Measurements from ENCODE around the gene DHX30.
"Not testable (repeated sequence)": the region's sequence is repeated elsewhere in the genome, so short reads cannot be mapped to it uniquely, and the experiment has no call there.

The DHX30 gene

GRCh38 chr3:47804577-47804976 lies 1.6 kb downstream of the DHX30 start:
- no peak for DNase-seq

- DNase-seq = no peak
Observed at GRCh38 chr3:47813551-47814177, 10.7 kb downstream of the DHX30 start.

GRCh38 chr3:47817609-47818008 lies 14.7 kb downstream of the DHX30 start:
- DNase-seq = no peak

- peak; percentile 66 to 77 for DNase-seq
Observed at GRCh38 chr3:47824541-47825473, 21.9 kb downstream of the DHX30 start.

- no peak for DNase-seq
Observed at GRCh38 chr3:47825590-47825989, 22.7 kb downstream of the DHX30 start.

- not testable (repeated sequence) for DNase-seq
Observed at GRCh38 chr3:47829482-47829881, 26.5 kb downstream of the DHX30 start.

GRCh38 chr3:47836986-47837385 lies 34.0 kb downstream of the DHX30 start:
- DNase-seq = no peak

GRCh38 chr3:47838503-47838902 lies 35.6 kb downstream of the DHX30 start:
- DNase-seq = no peak

GRCh38 chr3:47841786-47842349 lies 38.9 kb downstream of the DHX30 start:
- no peak for DNase-seq

GRCh38 chr3:47846186-47846879 lies 43.4 kb downstream of the DHX30 start:
- DNase-seq = no peak

- no peak for DNase-seq
Observed at GRCh38 chr3:47846880-47847248, 43.9 kb downstream of the DHX30 start.

- DNase-seq = no peak
Observed at GRCh38 chr3:47847260-47847659, 44.3 kb downstream of the DHX30 start.

GRCh38 chr3:47847801-47848518 lies 45.0 kb downstream of the DHX30 start:
- DNase-seq = no peak

- no peak for DNase-seq
Observed at GRCh38 chr3:47848599-47849117, 45.7 kb downstream of the DHX30 start.

GRCh38 chr3:47849186-47849698 lies 46.3 kb downstream of the DHX30 start:
- no peak for DNase-seq

- no peak for DNase-seq
Observed at GRCh38 chr3:47849699-47850563, 47.0 kb downstream of the DHX30 start.

- no peak for DNase-seq
Observed at GRCh38 chr3:47850564-47851410, 47.8 kb downstream of the DHX30 start.

GRCh38 chr3:47851888-47852603 lies 49.1 kb downstream of the DHX30 start:
- no peak for DNase-seq

Data from stimulated activated CD4-positive, alpha-beta T cell treated with anti-CD3 and anti-CD28 coated beads, Interleukin-2, amount 100 ng/mL, for 48 hours (primary cell).